ENCODE data around the gene ARPC2. TPM values are rescaled to one million over a fixed set of nuclear protein-coding genes. Genes with fewer than 3 reads are reported as not detected.

The ARPC2 gene
- total and polyA plus RNA-seq, 4 donors: 58.1 to 83.6 (median 73.7) TPM

DNA sequence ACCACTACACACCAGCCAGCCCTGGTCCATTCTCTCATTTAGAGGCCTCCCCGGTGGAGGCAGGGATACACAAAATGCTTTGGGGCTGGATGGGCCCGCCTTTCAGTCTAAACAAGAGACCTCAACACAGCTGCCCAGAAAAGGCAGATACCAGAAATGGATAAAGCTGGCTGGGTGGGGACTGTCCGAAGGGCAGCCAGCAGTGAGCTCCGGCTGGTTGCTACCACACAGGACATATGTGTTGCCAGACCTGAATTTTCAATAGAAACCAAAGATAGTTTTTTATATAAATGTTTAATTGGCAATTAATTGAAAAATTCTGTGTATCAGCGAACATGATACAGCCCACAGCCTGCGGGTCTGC, 45.2 kb downstream of the ARPC2 start:
- TF ChIP-seq TAF1 (conservative IDR thresholded peaks at IDR 0.05): no peak
- TF ChIP-seq, protein P1, sequence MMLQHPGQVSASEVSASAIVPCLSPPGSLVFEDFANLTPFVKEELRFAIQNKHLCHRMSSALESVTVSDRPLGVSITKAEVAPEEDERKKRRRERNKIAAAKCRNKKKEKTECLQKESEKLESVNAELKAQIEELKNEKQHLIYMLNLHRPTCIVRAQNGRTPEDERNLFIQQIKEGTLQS (IDR thresholded peaks at IDR 0.05): no peak
- no peak for TF ChIP-seq RXRA (IDR thresholded peaks at IDR 0.05)
- TF ChIP-seq JUND (IDR thresholded peaks at IDR 0.05): no peak
- no peak for TF ChIP-seq GABPA (IDR thresholded peaks at IDR 0.05 in 1 of 2, conservative IDR thresholded peaks at IDR 0.05 in 1 of 2)
- TF ChIP-seq SP1 (IDR thresholded peaks at IDR 0.05): no peak
- TF ChIP-seq HNF4A (conservative IDR thresholded peaks at IDR 0.05): no peak
- no peak overlapping the region for H3K9ac ChIP-seq (ENCODE audit: low read depth in 1 of 2, low read length in 2 of 2)
- no peak for DNase-seq (ENCODE audit: low spot score)
- H3K4me3 ChIP-seq (ENCODE audit: low read depth in 1 of 3, low read length in 3 of 3): no peak overlapping the region
- 92% methylated on average over 6 of the region's 6 CpGs for WGBS
- H3K27ac ChIP-seq (ENCODE audit: low read depth in 1 of 2, low read length in 2 of 2): peak overlapping the region in 1 of 2 donors; percentile 26
- H3K9me3 ChIP-seq (ENCODE audit: control insufficient read depth in 4 of 4, low read length in 3 of 4): no peaks in the 10 kb centered on the region
- peaks cover 1 to 35% (median 15%) of the 10 kb centered on the region in 4 donors for H3K4me1 ChIP-seq (ENCODE audit: control insufficient read depth in 4 of 4, insufficient read depth in 4 of 4, low read length in 3 of 4)
- peaks cover 8 to 29% (median 13%) of the 10 kb centered on the region in 4 donors for H3K36me3 ChIP-seq (ENCODE audit: control insufficient read depth in 4 of 4, insufficient read depth in 3 of 4, low read depth in 1 of 4, low read length in 3 of 4)
- no peaks in the 10 kb centered on the region for H3K27me3 ChIP-seq (ENCODE audit: control insufficient read depth in 4 of 4, insufficient read depth in 4 of 4, low read length in 3 of 4)

DNA sequence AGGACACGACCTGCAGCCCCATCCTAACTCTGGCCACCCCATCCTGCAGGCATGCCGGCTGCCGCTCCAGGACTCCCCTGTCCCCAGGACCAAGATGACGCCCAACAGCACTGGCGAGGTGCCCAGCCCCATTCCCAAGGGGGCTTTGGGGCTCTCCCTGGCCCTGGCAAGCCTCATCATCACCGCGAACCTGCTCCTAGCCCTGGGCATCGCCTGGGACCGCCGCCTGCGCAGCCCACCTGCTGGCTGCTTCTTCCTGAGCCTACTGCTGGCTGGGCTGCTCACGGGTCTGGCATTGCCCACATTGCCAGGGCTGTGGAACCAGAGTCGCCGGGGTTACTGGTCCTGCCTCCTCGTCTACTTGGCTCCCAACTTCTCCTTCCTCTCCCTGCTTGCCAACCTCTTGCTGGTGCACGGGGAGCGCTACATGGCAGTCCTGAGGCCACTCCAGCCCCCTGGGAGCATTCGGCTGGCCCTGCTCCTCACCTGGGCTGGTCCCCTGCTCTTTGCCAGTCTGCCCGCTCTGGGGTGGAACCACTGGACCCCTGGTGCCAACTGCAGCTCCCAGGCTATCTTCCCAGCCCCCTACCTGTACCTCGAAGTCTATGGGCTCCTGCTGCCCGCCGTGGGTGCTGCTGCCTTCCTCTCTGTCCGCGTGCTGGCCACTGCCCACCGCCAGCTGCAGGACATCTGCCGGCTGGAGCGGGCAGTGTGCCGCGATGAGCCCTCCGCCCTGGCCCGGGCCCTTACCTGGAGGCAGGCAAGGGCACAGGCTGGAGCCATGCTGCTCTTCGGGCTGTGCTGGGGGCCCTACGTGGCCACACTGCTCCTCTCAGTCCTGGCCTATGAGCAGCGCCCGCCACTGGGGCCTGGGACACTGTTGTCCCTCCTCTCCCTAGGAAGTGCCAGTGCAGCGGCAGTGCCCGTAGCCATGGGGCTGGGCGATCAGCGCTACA, 45.9 kb downstream of the ARPC2 start:
- Histone ChIP-seq H3K4me3 (ENCODE audit: low read depth in 1 of 3, low read length in 3 of 3) (no peak overlapping the region), H3K9ac (ENCODE audit: low read depth in 1 of 2, low read length in 2 of 2) (no peak overlapping the region), H3K27me3 (ENCODE audit: control insufficient read depth in 4 of 4, insufficient read depth in 4 of 4, low read length in 3 of 4) (no peaks in the 10 kb centered on the region), H3K9me3 (ENCODE audit: control insufficient read depth in 4 of 4, low read length in 3 of 4) (no peaks in the 10 kb centered on the region), H3K4me1 (ENCODE audit: control insufficient read depth in 4 of 4, insufficient read depth in 4 of 4, low read length in 3 of 4) (peaks cover 1 to 35% (median 17%) of the 10 kb centered on the region in 4 donors), H3K36me3 (ENCODE audit: control insufficient read depth in 4 of 4, insufficient read depth in 3 of 4, low read depth in 1 of 4, low read length in 3 of 4) (peaks cover 8 to 29% (median 13%) of the 10 kb centered on the region in 4 donors), H3K27ac (ENCODE audit: low read depth in 1 of 2, low read length in 2 of 2) (no peak overlapping the region)
- WGBS: 93% methylated on average over 39 of the region's 39 CpGs
- DNase-seq (ENCODE audit: low spot score): no peak
- TF ChIP-seq, protein P2, sequence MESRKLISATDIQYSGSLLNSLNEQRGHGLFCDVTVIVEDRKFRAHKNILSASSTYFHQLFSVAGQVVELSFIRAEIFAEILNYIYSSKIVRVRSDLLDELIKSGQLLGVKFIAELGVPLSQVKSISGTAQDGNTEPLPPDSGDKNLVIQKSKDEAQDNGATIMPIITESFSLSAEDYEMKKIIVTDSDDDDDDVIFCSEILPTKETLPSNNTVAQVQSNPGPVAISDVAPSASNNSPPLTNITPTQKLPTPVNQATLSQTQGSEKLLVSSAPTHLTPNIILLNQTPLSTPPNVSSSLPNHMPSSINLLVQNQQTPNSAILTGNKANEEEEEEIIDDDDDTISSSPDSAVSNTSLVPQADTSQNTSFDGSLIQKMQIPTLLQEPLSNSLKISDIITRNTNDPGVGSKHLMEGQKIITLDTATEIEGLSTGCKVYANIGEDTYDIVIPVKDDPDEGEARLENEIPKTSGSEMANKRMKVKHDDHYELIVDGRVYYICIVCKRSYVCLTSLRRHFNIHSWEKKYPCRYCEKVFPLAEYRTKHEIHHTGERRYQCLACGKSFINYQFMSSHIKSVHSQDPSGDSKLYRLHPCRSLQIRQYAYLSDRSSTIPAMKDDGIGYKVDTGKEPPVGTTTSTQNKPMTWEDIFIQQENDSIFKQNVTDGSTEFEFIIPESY (IDR thresholded peaks at IDR 0.05): no peak
- no peak for TF ChIP-seq HNF4G (IDR thresholded peaks at IDR 0.05)
- TF ChIP-seq JUND (IDR thresholded peaks at IDR 0.05): no peak
- no peak for TF ChIP-seq TAF1 (conservative IDR thresholded peaks at IDR 0.05)
- TF ChIP-seq, protein P1 (IDR thresholded peaks at IDR 0.05): no peak
- TF ChIP-seq, protein P3, sequence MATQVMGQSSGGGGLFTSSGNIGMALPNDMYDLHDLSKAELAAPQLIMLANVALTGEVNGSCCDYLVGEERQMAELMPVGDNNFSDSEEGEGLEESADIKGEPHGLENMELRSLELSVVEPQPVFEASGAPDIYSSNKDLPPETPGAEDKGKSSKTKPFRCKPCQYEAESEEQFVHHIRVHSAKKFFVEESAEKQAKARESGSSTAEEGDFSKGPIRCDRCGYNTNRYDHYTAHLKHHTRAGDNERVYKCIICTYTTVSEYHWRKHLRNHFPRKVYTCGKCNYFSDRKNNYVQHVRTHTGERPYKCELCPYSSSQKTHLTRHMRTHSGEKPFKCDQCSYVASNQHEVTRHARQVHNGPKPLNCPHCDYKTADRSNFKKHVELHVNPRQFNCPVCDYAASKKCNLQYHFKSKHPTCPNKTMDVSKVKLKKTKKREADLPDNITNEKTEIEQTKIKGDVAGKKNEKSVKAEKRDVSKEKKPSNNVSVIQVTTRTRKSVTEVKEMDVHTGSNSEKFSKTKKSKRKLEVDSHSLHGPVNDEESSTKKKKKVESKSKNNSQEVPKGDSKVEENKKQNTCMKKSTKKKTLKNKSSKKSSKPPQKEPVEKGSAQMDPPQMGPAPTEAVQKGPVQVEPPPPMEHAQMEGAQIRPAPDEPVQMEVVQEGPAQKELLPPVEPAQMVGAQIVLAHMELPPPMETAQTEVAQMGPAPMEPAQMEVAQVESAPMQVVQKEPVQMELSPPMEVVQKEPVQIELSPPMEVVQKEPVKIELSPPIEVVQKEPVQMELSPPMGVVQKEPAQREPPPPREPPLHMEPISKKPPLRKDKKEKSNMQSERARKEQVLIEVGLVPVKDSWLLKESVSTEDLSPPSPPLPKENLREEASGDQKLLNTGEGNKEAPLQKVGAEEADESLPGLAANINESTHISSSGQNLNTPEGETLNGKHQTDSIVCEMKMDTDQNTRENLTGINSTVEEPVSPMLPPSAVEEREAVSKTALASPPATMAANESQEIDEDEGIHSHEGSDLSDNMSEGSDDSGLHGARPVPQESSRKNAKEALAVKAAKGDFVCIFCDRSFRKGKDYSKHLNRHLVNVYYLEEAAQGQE (IDR thresholded peaks at IDR 0.05): no peak
- TF ChIP-seq, protein P4, sequence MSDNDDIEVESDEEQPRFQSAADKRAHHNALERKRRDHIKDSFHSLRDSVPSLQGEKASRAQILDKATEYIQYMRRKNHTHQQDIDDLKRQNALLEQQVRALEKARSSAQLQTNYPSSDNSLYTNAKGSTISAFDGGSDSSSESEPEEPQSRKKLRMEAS (IDR thresholded peaks at IDR 0.05): no peak
- no peak for TF ChIP-seq EGR1 (IDR thresholded peaks at IDR 0.05; ENCODE audit: low read depth in 2 of 2)
- no peak for TF ChIP-seq NR2F2 (IDR thresholded peaks at IDR 0.05)
